A673 (cell line): ENCODE measurements around the gene PIGL.

ENCODE experiments used
- EZH2 ChIP-seq: fragments of 200-600 bp; sonication (generic); IDR thresholded peaks from 2 replicates; pipeline ENCODE4 v1.6.1; 2017; ENCODE audit warnings: borderline replicate concordance, low read depth, mild to moderate bottlenecking, mixed read lengths, antibody characterized with exemption, low read length; ENCODE audit not compliant: poor library complexity, severe bottlenecking
- TF ChIP-seq, protein P1 (sequence below): fragments of 300-800, 200-600 bp; sonication (generic); conservative IDR thresholded peaks from 2 replicates; pipeline ENCODE4 v1.5.1; 2017; ENCODE audit warnings: low read depth, mild to moderate bottlenecking, antibody characterized with exemption, low read length, moderate library complexity, mixed read lengths

DNA sequence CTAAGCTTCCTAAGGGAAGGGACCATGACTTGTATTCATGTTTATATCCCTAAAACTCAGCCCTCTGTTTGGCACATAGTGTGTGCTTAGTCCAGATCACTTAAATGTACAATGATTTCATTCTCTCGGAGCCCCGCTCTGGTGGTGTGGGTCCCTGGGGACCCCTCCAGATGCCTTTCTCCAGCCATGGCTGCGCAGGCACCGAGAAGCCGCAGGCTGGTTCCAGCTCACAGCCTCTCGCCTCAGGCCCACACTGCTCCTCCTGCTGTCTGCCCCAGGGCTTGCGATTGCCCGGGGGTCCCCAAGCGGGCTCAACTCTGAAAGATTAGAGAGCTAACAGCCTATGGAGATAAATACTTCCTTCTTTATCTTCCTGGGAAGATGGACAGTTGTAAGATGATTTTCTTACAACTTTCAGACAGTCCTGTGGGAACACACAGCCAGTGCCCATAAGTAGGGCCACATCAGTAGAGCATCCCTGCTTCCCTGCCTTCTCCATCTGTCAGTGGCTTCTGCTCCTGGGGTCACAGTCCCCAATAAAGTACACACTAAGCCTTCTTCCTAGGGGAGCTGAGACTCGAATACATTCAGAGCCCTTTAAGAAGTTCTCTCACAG, 70.0 kb downstream of the PIGL start:
- TF ChIP-seq, protein P1, sequence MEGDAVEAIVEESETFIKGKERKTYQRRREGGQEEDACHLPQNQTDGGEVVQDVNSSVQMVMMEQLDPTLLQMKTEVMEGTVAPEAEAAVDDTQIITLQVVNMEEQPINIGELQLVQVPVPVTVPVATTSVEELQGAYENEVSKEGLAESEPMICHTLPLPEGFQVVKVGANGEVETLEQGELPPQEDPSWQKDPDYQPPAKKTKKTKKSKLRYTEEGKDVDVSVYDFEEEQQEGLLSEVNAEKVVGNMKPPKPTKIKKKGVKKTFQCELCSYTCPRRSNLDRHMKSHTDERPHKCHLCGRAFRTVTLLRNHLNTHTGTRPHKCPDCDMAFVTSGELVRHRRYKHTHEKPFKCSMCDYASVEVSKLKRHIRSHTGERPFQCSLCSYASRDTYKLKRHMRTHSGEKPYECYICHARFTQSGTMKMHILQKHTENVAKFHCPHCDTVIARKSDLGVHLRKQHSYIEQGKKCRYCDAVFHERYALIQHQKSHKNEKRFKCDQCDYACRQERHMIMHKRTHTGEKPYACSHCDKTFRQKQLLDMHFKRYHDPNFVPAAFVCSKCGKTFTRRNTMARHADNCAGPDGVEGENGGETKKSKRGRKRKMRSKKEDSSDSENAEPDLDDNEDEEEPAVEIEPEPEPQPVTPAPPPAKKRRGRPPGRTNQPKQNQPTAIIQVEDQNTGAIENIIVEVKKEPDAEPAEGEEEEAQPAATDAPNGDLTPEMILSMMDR = no peak
- no peak for TF ChIP-seq EZH2
